Stimulated activated CD4-positive, alpha-beta T cell treated with anti-CD3 and anti-CD28 coated beads, TNF-alpha, amount 100 ng/mL, for 24 hours (primary cell): ENCODE measurements around the gene SLC29A3.
A peak's percentile ranks its signal among the peaks of the same experiment; 100 is the strongest.

Experiments
- DNase-seq, 3 experiments: peaks; one replicate each; pipeline ENCODE4 v3.0.0-alpha.2; 2020; ENCODE audit warnings: low read depth in 3 of 3

SLC29A3 gene

DNA sequence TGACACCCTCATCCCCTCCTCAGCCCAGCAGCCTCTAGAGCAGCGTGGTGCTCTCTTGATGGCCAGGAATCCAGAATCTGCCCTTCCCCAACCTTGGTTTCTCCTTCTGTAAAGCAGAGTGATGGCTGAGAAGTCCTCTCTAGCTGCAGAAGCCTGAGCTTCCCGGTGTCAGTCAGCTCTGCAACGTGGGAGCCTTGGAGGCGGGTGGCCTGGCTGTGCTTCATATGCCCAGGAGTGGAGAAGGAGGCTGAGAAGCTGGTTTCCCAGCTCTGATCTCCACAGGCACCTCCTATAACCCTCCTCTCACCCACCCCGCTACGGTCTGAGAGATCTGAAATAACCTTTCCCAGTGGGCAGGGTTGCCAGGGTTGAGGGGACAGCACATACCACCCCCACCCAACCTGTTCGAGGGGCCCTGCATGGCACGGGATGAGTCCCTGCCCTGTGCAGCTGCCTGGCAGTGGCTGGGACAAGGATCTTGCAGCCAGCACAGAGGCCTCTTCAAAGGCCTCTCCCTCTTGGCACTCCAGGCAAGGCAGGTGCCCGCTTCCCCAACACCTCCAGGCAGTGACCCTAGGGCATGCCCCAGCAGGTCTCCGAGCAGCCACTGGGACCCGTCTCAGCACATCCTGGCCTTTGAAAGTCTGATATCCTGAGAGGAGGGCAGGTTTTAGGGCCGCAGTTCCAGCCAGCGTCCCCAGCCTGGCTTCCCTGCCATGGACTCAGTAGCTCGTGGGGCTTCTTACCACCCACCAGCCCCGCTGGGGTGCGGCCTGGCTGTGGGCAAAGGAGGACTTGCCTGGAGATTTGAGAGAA, 18.3 kb upstream of the SLC29A3 start:
- DNase-seq: no peak

GRCh38 chr10:71301371-71301916, 17.6 kb upstream of the SLC29A3 start:
- no peak for DNase-seq

GRCh38 chr10:71302451-71302850, 16.6 kb upstream of the SLC29A3 start:
- no peak for DNase-seq

- DNase-seq: no peak
Measured at GRCh38 chr10:71302874-71303568, 16.0 kb upstream of the SLC29A3 start.

GRCh38 chr10:71303569-71303907, 15.5 kb upstream of the SLC29A3 start:
- DNase-seq: no peak

DNA sequence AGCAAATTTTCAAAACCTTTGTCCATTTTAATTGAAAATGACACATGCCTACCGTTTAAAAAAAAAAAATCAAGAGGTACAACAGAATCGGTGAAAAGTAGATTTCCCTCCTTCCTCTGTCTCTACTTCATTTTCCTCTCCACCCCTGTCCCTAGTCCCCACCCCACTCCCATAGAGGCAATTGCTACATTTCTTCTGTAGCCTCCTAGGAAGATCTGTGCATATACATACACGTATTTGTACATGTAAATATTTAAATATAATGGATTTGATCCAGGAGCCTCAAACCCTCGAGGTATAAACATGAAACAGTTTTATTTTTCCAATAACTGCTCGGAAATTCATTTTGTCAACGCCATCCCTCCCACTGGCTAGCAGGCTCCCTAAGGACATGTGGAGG, 14.1 kb upstream of the SLC29A3 start:
- DNase-seq: no peak

GRCh38 chr10:71306979-71307378, 12.1 kb upstream of the SLC29A3 start:
- DNase-seq: no peak

GRCh38 chr10:71307469-71308085, 11.5 kb upstream of the SLC29A3 start:
- DNase-seq: no peak

GRCh38 chr10:71308244-71308643, 10.8 kb upstream of the SLC29A3 start:
- no peak for DNase-seq

GRCh38 chr10:71308985-71309384, 10.1 kb upstream of the SLC29A3 start:
- DNase-seq: no peak

DNA sequence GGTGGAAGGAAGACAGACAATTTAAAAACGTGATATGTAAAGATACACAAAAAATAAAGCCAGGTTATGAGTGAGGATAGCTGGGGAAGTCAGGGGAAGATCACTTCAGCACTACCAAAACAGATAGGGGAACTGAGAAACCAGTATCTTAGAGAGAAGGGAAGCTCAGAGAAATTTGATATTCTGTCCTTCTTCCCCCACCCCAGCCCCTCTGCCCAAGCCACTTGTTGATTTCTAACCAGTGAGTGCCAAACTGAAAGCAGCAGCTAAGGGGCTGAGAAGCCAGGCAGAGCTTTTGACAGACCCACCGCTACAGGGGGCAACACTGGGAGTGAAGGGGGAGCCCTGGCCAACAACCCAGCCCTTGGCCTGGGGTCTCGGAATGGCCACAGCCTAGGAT, 9.1 kb upstream of the SLC29A3 start:
- no peak for DNase-seq

DNA sequence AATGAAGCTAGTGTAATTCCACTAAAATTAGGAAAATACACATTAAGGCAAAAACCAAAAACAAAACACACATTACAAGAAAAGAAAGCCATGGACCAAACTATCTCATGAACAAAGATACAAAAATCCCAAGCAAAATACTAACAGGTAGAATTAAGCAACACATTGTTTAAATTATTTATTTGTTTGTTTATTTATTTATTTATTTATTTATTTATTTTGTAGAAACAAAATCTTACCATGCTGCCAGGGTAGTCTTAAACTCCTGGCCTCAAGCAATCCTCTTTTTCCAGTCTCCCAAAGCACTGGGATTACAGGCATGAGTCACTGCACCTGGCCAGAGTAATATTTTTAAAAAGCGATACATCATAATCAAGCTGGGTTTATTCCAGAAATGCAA, 6.8 kb upstream of the SLC29A3 start:
- DNase-seq: no peak

DNA sequence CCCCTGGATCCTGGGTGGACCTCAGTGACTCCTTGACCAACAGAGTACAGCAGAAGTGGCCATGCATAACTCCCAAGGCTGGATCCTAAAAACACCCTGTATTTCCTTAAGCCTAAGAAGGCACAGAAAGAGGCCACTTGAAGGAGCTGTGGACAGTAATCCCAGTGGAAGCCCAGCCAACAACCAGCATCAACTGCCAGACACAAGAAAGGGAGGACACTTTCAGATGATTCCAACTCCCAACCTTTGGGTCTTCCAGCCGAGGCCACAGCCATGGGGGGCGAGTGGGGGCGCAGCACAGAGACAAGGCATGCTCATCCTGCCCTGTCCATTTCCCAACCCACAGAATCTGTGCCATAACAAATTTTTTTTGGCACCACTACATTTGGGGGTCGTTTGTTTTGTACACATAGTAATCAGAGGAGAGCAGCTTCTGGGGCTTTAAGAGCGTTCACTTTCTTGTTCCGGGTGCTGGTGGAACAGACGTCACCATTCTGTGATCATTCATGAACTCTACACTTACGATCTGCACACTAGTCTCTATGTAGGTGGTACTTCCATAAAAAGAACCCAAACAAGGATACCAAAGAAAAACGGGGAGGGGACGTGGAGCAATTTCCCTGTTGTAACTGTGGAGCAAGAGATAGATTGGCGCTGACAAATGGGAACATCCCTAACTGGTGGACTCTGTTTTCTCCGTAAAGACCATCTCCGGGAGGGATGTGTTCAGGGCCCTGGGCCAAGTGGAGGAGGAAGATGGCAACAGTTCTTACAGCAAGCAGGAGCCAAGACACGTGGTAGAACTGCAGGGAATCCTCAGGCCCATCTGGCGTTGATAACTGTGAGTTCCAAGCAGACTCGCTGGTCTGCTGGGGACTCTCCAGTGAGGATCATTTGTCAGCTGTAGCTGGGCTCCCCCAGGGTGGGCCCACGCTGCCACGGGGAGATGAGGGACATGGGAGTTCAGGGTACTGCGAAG, 6.0 kb upstream of the SLC29A3 start:
- DNase-seq: no peak

GRCh38 chr10:71314028-71314693, 4.9 kb upstream of the SLC29A3 start:
- peak; percentile 28 to 47 (median 28) for DNase-seq

GRCh38 chr10:71314694-71315225, 4.3 kb upstream of the SLC29A3 start:
- DNase-seq: no peak

- DNase-seq: no peak
Measured at GRCh38 chr10:71316056-71316785, 2.8 kb upstream of the SLC29A3 start.

- DNase-seq: no peak
Measured at GRCh38 chr10:71316786-71317160, 2.3 kb upstream of the SLC29A3 start.

GRCh38 chr10:71317739-71318138, 1.3 kb upstream of the SLC29A3 start:
- DNase-seq: no peak

DNA sequence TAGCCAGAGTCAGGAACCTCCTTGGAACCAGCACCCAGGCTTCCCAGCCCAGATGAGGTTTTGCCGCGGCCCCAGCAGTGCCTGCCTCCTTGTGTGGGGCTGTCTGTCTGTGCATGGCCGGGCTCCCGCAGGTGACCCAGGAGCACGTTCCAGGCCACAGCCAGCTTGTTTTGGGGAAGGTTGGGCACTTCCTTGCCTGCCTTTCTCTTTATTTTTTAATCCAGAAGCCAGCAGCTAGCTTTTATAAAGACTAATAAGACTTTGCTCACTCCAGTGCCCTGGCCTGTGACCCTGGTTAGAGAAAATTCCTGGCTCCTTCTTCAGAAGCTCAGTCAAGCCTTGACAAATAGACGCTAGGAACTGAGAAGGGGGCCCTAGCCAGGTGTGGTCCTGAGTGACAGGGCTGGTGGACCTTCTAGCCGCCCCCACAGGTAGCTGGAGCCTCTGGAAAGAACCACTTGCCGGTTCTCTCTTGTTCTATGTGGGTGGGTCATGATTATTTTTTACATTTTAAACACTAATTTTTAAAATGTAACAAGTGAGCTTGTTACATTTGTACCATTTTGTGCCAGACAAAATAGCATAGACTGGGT, 837 bp downstream of the SLC29A3 start:
- no peak for DNase-seq

- no peak for DNase-seq
Measured at GRCh38 chr10:71320592-71320991, 1.5 kb downstream of the SLC29A3 start.
